ENCODE data around the gene EPHA3.

DNA sequence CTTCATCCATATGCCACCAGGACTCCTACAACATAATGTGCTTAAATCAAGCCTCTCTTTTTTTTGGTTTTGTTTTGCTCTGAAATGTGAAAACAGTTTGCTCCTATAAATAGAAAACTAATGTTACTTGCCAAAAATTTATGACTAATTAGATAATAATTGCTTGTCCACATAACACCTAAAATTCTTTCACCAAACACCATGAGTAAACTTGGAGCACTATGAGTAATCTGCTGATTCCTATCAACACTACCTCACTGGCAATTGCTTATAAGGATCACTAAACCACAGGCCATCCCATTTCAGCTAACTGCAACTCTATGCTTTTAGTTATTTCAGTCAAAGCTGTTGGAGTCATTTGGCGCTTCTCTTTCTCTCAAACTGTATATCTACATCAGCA, 252.7 kb downstream of the EPHA3 start:
- TF ChIP-seq, protein P1, sequence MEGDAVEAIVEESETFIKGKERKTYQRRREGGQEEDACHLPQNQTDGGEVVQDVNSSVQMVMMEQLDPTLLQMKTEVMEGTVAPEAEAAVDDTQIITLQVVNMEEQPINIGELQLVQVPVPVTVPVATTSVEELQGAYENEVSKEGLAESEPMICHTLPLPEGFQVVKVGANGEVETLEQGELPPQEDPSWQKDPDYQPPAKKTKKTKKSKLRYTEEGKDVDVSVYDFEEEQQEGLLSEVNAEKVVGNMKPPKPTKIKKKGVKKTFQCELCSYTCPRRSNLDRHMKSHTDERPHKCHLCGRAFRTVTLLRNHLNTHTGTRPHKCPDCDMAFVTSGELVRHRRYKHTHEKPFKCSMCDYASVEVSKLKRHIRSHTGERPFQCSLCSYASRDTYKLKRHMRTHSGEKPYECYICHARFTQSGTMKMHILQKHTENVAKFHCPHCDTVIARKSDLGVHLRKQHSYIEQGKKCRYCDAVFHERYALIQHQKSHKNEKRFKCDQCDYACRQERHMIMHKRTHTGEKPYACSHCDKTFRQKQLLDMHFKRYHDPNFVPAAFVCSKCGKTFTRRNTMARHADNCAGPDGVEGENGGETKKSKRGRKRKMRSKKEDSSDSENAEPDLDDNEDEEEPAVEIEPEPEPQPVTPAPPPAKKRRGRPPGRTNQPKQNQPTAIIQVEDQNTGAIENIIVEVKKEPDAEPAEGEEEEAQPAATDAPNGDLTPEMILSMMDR (IDR thresholded peaks at IDR 0.05): no peak
- no peak for TF ChIP-seq POLR2AphosphoS5 (IDR thresholded peaks at IDR 0.05)
- TF ChIP-seq POLR2A (IDR thresholded peaks at IDR 0.05): no peak

All from prostate gland (tissue), 2 donors.